Liver (tissue), 9 donors: ENCODE data around the gene GPX4. TPM values are rescaled to one million over a fixed set of nuclear protein-coding genes. Genes with fewer than 3 reads are reported as not detected.

Experiments used
- DNase-seq: peaks from one replicate; pipeline ENCODE4 v3.0.0-alpha.2; 2017; ENCODE audit warnings: low spot score
- H3K27ac ChIP-seq, 2 donors: one replicate each; pipeline ENCODE4 v1.7.0; 2013; ENCODE audit warnings: inconsistent platforms in 2 of 2, low read length in 2 of 2, control low read depth in 1 of 2, low read depth in 1 of 2, mild to moderate bottlenecking in 1 of 2
- H3K27me3 ChIP-seq, 4 donors: one replicate each; pipeline versions ENCODE4 v1.6.1 to v1.7.0; 2013; ENCODE audit warnings: low read length in 3 of 4, inconsistent platforms in 1 of 4, mild to moderate bottlenecking in 1 of 4, moderate library complexity in 1 of 4; ENCODE audit not compliant: control insufficient read depth in 4 of 4, insufficient read depth in 4 of 4
- H3K36me3 ChIP-seq, 4 donors: one replicate each; pipeline versions ENCODE4 v1.6.1 to v1.7.0; 2013; ENCODE audit warnings: low read length in 3 of 4, mild to moderate bottlenecking in 3 of 4, low read depth in 1 of 4, moderate library complexity in 1 of 4; ENCODE audit not compliant: control insufficient read depth in 4 of 4, insufficient read depth in 3 of 4
- H3K4me1 ChIP-seq, 4 donors: one replicate each; pipeline versions ENCODE4 v1.6.1 to v1.7.0; 2013; ENCODE audit warnings: low read length in 3 of 4, mild to moderate bottlenecking in 3 of 4, moderate library complexity in 1 of 4; ENCODE audit not compliant: control insufficient read depth in 4 of 4, insufficient read depth in 4 of 4
- H3K4me3 ChIP-seq, 3 donors: one replicate each; pipeline versions ENCODE4 v1.6.1 to v1.7.0; 2013; ENCODE audit warnings: low read length in 3 of 3, control low read depth in 1 of 3, low read depth in 1 of 3, mild to moderate bottlenecking in 1 of 3
- H3K9ac ChIP-seq, 2 donors: one replicate each; pipeline ENCODE4 v1.7.0; 2013; ENCODE audit warnings: low read length in 2 of 2, mild to moderate bottlenecking in 2 of 2, moderate library complexity in 2 of 2, control low read depth in 1 of 2, low read depth in 1 of 2
- H3K9me3 ChIP-seq, 4 donors: one replicate each; pipeline versions ENCODE4 v1.6.1 to v1.7.0; 2013; ENCODE audit warnings: low read length in 3 of 4; ENCODE audit not compliant: control insufficient read depth in 4 of 4
- EGR1 ChIP-seq, 2 donors: IDR thresholded peaks; 2 replicates each; pipeline ENCODE4 v1.6.1; 2016 to 2018; ENCODE audit warnings: antibody characterized with exemption in 2 of 2, low read depth in 2 of 2
- FOXA1 ChIP-seq: IDR thresholded peaks from 2 replicates; pipeline ENCODE4 v1.6.1; 2016; ENCODE audit warnings: antibody characterized with exemption
- FOXA2 ChIP-seq: IDR thresholded peaks from 2 replicates; pipeline ENCODE4 v1.6.1; 2016; ENCODE audit warnings: antibody characterized with exemption
- GABPA ChIP-seq, 2 donors: IDR thresholded peaks in 1 of 2; conservative IDR thresholded peaks in 1 of 2; 2 replicates each; pipeline ENCODE4 v1.6.1; 2016; ENCODE audit warnings: antibody characterized with exemption in 2 of 2, mild to moderate bottlenecking in 1 of 2, moderate library complexity in 1 of 2
- HNF4A ChIP-seq, 2 donors: conservative IDR thresholded peaks; 2 replicates each; pipeline ENCODE4 v1.6.1; 2016; ENCODE audit warnings: antibody characterized with exemption in 2 of 2, mild to moderate bottlenecking in 2 of 2
- HNF4G ChIP-seq: IDR thresholded peaks from 2 replicates; pipeline ENCODE4 v1.6.1; 2016; ENCODE audit warnings: antibody characterized with exemption
- JUND ChIP-seq, 2 donors: IDR thresholded peaks; 2 replicates each; pipeline ENCODE4 v1.6.1; 2016; ENCODE audit warnings: antibody characterized with exemption in 2 of 2
- NR2F2 ChIP-seq: IDR thresholded peaks from 2 replicates; pipeline ENCODE4 v1.6.1; 2016; ENCODE audit warnings: antibody characterized with exemption
- RAD21 ChIP-seq, 2 donors: IDR thresholded peaks; 2 replicates each; pipeline ENCODE4 v1.6.1; 2016; ENCODE audit warnings: antibody characterized with exemption in 2 of 2, mild to moderate bottlenecking in 2 of 2
- RXRA ChIP-seq, 2 donors: IDR thresholded peaks; 2 replicates each; pipeline ENCODE4 v1.6.1; 2017 to 2018; ENCODE audit warnings: antibody characterized with exemption in 2 of 2, mild to moderate bottlenecking in 1 of 2
- SP1 ChIP-seq: IDR thresholded peaks from 2 replicates; pipeline ENCODE4 v1.6.1; 2018; ENCODE audit warnings: antibody characterized with exemption, mild to moderate bottlenecking
- TAF1 ChIP-seq: conservative IDR thresholded peaks from 2 replicates; pipeline ENCODE4 v1.6.1; 2016; ENCODE audit warnings: antibody characterized with exemption, mild to moderate bottlenecking
- WGBS: extraction: QIAGEN DNeasy Blood & Tissue Kit; methylation state at CpG from one replicate; pipeline ENCODE4 v1.1.7; 2013; 5-methylcytosine and 5-hydroxymethylcytosine counted together
- polyA plus RNA-seq, 2 donors: library from polyadenylated mRNA; stranded (reverse) in 1 of 2; unstranded in 1 of 2; fragments of 200-250 nt in 1 of 2; fragments of >200 nt in 1 of 2; fragmentation: Nextera tagmentation in 1 of 2; extraction: Ambion mirVana in 1 of 2; gene quantifications; one replicate each; pipeline versions ENCODE4 v1.2.1 to v1.2.3, GENCODE V29; 2013 to 2015
- total RNA-seq, 2 donors: library from RNA; depleted of rRNA; stranded (reverse); fragments of >200 nt; gene quantifications; one replicate each; pipeline ENCODE4 v1.2.3, GENCODE V29; 2014
- TF ChIP-seq, protein P1 (sequence below): fragments of 150-350 bp; IDR thresholded peaks from 2 replicates; pipeline ENCODE4 v1.5.1; 2017; ENCODE audit warnings: improper control_type of control experiment, low read depth, low read length; ENCODE audit not compliant: missing input control
- TF ChIP-seq, protein P2 (sequence below): IDR thresholded peaks from 2 replicates; pipeline ENCODE4 v1.6.1; 2016; ENCODE audit warnings: antibody characterized with exemption
- TF ChIP-seq, protein P3 (sequence below): IDR thresholded peaks from 2 replicates; pipeline ENCODE4 v1.6.1; 2016; ENCODE audit warnings: antibody characterized with exemption, mild to moderate bottlenecking
- TF ChIP-seq, protein P4 (sequence below): IDR thresholded peaks from 2 replicates; pipeline ENCODE4 v1.6.1; 2016; ENCODE audit warnings: antibody characterized with exemption
- donor health status: healthy.
- donor health status: healthy.
- donor health status: healthy.
- donor health status: healthy.
- donor health status: healthy.

The GPX4 gene
- total and polyA plus RNA-seq, 4 donors = 122 to 558 (median 298) TPM

DNA sequence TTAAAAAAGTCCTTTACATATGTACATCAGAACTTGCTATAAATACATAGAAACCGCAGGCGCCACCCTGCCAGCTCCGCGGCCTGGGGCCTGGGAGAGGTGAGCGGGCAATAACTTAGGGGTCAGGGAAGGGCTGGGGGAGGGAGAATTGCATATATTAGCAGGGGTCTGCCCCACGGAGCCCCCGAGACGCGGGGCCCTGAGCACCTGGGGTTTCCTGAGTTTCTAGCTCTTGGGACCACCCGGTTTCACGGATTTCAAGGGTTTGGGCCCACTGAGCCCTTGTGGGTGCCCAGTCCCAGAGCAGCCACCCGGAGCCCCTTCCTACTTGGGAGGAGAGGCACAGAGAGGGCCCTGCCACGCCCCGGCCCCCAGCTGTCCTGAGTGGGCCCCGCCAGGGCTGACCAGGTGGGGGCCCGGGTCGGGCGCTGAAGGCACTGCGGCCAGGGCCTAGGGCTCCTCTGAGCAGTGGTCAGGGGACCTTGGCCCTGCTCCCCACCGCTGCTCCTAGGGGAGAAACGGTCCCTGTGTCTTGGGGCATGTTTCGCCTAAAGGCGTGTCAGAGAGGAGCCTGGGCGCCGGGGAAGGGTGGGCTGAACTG lies 4.0 kb downstream of the GPX4 start (continued):
- TF ChIP-seq, protein P1, sequence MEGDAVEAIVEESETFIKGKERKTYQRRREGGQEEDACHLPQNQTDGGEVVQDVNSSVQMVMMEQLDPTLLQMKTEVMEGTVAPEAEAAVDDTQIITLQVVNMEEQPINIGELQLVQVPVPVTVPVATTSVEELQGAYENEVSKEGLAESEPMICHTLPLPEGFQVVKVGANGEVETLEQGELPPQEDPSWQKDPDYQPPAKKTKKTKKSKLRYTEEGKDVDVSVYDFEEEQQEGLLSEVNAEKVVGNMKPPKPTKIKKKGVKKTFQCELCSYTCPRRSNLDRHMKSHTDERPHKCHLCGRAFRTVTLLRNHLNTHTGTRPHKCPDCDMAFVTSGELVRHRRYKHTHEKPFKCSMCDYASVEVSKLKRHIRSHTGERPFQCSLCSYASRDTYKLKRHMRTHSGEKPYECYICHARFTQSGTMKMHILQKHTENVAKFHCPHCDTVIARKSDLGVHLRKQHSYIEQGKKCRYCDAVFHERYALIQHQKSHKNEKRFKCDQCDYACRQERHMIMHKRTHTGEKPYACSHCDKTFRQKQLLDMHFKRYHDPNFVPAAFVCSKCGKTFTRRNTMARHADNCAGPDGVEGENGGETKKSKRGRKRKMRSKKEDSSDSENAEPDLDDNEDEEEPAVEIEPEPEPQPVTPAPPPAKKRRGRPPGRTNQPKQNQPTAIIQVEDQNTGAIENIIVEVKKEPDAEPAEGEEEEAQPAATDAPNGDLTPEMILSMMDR = no peak

DNA sequence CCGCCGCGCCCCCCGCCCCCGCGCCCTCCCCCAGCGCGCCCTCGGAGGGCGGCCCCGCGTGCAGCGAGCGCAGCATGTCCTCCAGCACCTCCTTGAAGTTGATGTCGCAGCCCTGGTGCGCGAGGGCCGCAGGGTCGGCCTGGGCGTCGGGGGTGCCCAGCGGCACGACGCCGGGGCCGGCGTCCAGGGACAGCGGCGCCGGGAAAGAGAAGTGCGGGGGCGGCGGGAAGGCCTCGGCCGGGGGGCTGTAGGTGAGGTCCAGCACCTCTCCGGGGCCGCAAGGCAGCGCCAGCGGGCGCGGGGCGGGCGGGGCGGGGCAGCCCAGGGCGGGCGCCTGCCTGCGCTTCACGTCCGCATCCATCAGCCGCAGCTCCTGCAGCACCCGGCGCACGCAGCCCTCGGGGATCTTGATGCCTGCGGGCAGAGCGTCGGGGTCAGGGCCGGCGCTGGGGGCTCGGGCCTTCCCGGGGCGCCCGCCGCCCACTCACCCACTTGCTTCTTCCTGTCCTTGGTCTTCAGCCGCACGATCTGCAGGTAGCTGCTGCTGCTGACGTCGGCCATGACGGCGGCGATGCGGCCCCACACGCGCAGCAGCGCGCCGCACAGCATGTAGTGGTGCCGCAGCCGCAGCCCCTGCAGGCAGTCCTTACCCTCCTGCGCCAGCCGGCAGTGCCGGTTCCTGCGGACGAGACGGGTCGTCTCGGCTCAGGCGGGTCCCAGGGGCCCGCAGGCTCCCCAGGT lies 4.7 kb downstream of the GPX4 start:
- H3K9ac ChIP-seq = no peak overlapping the region
- no peaks in the 10 kb centered on the region for H3K27me3 ChIP-seq
- peaks cover 3 to 23% (median 18%) of the 10 kb centered on the region in 4 donors for H3K4me1 ChIP-seq
- no peak overlapping the region for H3K4me3 ChIP-seq
- no peak overlapping the region for H3K27ac ChIP-seq
- H3K36me3 ChIP-seq = peaks cover 6 to 44% (median 29%) of the 10 kb centered on the region in 4 donors
- WGBS = 95% methylated on average over 89 of the region's 89 CpGs
- no peak for DNase-seq
- TF ChIP-seq EGR1 (IDR thresholded peaks at IDR 0.05; ENCODE audit: low read depth in 2 of 2) = no peak
- no peak for TF ChIP-seq NR2F2
- TF ChIP-seq, protein P1 = no peak
- TF ChIP-seq HNF4G = no peak
- TF ChIP-seq, protein P2, sequence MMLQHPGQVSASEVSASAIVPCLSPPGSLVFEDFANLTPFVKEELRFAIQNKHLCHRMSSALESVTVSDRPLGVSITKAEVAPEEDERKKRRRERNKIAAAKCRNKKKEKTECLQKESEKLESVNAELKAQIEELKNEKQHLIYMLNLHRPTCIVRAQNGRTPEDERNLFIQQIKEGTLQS = no peak
- TF ChIP-seq HNF4A (conservative IDR thresholded peaks at IDR 0.05) = no peak
- no peak for TF ChIP-seq RXRA (IDR thresholded peaks at IDR 0.05)
- no peak for TF ChIP-seq FOXA1
- TF ChIP-seq FOXA2 = no peak
- no peak for TF ChIP-seq SP1
- no peak for TF ChIP-seq JUND (IDR thresholded peaks at IDR 0.05)
- TF ChIP-seq, protein P3, sequence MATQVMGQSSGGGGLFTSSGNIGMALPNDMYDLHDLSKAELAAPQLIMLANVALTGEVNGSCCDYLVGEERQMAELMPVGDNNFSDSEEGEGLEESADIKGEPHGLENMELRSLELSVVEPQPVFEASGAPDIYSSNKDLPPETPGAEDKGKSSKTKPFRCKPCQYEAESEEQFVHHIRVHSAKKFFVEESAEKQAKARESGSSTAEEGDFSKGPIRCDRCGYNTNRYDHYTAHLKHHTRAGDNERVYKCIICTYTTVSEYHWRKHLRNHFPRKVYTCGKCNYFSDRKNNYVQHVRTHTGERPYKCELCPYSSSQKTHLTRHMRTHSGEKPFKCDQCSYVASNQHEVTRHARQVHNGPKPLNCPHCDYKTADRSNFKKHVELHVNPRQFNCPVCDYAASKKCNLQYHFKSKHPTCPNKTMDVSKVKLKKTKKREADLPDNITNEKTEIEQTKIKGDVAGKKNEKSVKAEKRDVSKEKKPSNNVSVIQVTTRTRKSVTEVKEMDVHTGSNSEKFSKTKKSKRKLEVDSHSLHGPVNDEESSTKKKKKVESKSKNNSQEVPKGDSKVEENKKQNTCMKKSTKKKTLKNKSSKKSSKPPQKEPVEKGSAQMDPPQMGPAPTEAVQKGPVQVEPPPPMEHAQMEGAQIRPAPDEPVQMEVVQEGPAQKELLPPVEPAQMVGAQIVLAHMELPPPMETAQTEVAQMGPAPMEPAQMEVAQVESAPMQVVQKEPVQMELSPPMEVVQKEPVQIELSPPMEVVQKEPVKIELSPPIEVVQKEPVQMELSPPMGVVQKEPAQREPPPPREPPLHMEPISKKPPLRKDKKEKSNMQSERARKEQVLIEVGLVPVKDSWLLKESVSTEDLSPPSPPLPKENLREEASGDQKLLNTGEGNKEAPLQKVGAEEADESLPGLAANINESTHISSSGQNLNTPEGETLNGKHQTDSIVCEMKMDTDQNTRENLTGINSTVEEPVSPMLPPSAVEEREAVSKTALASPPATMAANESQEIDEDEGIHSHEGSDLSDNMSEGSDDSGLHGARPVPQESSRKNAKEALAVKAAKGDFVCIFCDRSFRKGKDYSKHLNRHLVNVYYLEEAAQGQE = no peak
- no peak for TF ChIP-seq TAF1
- TF ChIP-seq GABPA (IDR thresholded peaks at IDR 0.05 in 1 of 2, conservative IDR thresholded peaks at IDR 0.05 in 1 of 2) = no peak
- TF ChIP-seq, protein P4, sequence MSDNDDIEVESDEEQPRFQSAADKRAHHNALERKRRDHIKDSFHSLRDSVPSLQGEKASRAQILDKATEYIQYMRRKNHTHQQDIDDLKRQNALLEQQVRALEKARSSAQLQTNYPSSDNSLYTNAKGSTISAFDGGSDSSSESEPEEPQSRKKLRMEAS = no peak
- TF ChIP-seq RAD21 (IDR thresholded peaks at IDR 0.05) = no peak
- H3K9me3 ChIP-seq = no peaks in the 10 kb centered on the region
